Suppressor macrophage treated with lipopolysaccharide for 1 hour (primary cell): ENCODE measurements around the gene MYO3B.
A peak's percentile ranks its signal among the peaks of the same experiment; 100 is the strongest.
"Not testable (repeated sequence)": the region's sequence is repeated elsewhere in the genome, so short reads cannot be mapped to it uniquely, and the experiment has no call there.

ENCODE experiments used
- DNase-seq, 3 donors: peaks; one replicate each; pipeline ENCODE4 v3.0.0-alpha.2; 2020 to 2022

MYO3B gene

GRCh38 chr2:170163411-170164065 lies 14.4 kb upstream of the MYO3B start:
- DNase-seq: peak in 2 of 3 donors; percentile 3 to 11

GRCh38 chr2:170165129-170165528 lies 12.8 kb upstream of the MYO3B start:
- DNase-seq: no peak

- no peak for DNase-seq
Observed at GRCh38 chr2:170166735-170167134, 11.2 kb upstream of the MYO3B start.

- no peak for DNase-seq
Observed at GRCh38 chr2:170170281-170171040, 7.5 kb upstream of the MYO3B start.

GRCh38 chr2:170176212-170176611 lies 1.7 kb upstream of the MYO3B start:
- DNase-seq: no peak

- no peak for DNase-seq
Observed at GRCh38 chr2:170180031-170180566, 2.2 kb downstream of the MYO3B start.

GRCh38 chr2:170181602-170182001 lies 3.7 kb downstream of the MYO3B start:
- DNase-seq: no peak

- DNase-seq: no peak
Observed at GRCh38 chr2:170185319-170185718, 7.4 kb downstream of the MYO3B start.

- no peak for DNase-seq
Observed at GRCh38 chr2:170189757-170190156, 11.8 kb downstream of the MYO3B start.

- DNase-seq: no peak
Observed at GRCh38 chr2:170190172-170190571, 12.2 kb downstream of the MYO3B start.

GRCh38 chr2:170191166-170191866 lies 13.4 kb downstream of the MYO3B start:
- DNase-seq: no peak

- DNase-seq: no peak
Observed at GRCh38 chr2:170196963-170197362, 19.0 kb downstream of the MYO3B start.

- no peak for DNase-seq
Observed at GRCh38 chr2:170201275-170201674, 23.3 kb downstream of the MYO3B start.

- no peak for DNase-seq
Observed at GRCh38 chr2:170201734-170202393, 23.9 kb downstream of the MYO3B start.

- no peak for DNase-seq
Observed at GRCh38 chr2:170202437-170202836, 24.5 kb downstream of the MYO3B start.

- peak in 2 of 3 donors; percentile 24 to 35 for DNase-seq
Observed at GRCh38 chr2:170204298-170204951, 26.5 kb downstream of the MYO3B start.

GRCh38 chr2:170206246-170206645 lies 28.3 kb downstream of the MYO3B start:
- DNase-seq: peak in 2 of 3 donors; percentile 9 to 12

- DNase-seq: no peak
Observed at GRCh38 chr2:170206805-170207407, 29.0 kb downstream of the MYO3B start.

- DNase-seq: no peak
Observed at GRCh38 chr2:170207901-170208300, 30.0 kb downstream of the MYO3B start.

GRCh38 chr2:170208967-170209366 lies 31.0 kb downstream of the MYO3B start:
- DNase-seq: no peak

GRCh38 chr2:170212625-170213280 lies 34.8 kb downstream of the MYO3B start:
- DNase-seq: peak; percentile 46 to 59 (median 52)

GRCh38 chr2:170213281-170213625 lies 35.3 kb downstream of the MYO3B start:
- DNase-seq: not testable (repeated sequence)
